ENCODE results near the gene DYRK2. TPM values are rescaled to one million over a fixed set of nuclear protein-coding genes. Genes with fewer than 3 reads are reported as not detected.

The DYRK2 gene
- total RNA-seq, 1 donor from 2014 or later, result 89.0 TPM

DNA sequence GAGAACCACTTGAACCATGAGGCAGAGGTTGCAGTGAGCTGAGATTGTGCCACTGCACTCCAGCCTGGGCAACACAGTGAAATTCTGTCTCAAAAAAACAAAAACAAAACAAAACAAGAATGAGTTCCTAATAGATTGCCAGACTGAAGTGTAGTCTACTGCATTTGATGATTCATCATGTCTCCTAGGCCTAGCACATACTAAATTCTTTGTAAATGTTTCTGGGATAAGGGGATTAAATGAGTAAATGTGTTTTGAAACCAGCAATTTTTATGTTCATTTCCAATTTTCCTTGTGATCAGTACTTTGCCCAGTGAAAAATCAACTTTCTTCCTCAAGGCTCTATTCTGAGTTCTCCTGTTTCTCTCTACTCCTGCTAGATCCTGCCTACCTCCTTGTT lies 2.9 kb upstream of the DYRK2 start:
- DNase-seq (ENCODE audit: low read depth), result peak; percentile 57

DNA sequence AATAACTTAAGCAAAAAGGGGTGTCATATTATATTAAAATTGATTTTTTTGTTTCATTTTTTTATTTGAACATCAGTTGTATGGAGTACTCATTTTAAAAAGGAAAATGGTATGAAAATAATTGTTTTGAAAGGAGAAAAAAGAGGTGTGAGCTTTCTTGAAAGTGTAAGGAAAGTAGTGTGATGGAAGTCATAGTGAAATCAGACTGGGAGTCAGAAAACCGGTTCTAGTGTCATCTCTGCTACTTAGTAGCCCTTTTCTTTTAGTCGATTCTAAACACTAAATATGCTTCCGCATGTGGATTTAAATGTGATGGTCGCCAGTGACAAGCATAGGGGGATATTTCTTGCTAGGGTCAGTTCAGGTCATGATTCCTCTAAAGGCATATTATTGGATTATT lies 1.8 kb upstream of the DYRK2 start:
- DNase-seq (ENCODE audit: low read depth), result no peak

DNA sequence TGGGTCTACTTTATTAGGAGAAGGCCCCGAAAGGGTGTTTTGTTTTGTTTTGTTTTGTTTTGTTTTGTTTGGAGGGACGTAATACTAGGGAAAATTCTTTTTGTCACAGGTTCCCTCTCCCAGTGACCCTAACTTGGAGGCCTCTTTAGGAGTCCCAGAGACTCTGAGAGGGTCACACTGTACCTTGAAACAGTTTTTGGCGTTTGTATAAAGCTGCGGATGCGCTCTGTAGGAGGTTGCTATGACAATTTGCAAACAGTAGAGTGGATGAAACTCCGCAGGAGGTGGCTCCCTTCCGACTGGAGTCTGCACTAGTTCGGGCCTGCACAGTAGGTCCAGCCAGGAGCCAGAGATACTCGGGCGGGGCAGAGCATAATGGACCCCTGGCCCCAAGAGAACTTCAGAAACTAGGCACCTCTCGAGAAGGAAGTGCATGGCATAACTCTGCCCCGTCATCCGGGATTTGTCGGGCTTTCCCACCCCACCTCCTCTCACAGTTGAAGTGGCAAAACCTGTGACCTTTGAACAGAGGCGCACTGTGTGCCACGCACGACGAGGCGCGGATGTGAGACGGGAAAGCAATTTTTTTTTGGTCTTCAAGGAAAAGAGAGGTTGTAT lies 1.3 kb upstream of the DYRK2 start:
- no peak for DNase-seq (ENCODE audit: low read depth)

- DNase-seq (ENCODE audit: low read depth), result peak; percentile 97
Observed at GRCh38 chr12:67647799-67648520, 585 bp upstream of the DYRK2 start.

DNA sequence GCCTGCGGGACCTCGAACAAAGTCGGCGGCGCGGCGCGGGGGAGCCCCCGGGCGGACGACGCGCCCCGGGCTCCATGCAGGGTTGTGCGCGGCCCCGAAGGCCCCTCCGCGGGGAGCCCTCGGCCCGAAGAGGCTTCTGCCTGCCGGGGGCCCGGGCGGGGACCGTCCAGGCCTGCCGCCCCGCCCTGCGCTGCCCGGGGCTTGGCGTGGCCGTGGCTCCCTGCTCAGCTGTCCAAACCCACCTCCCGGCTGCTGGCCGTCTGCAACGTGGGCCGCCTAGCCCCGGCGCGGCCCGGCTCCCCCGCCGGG lies 670 bp downstream of the DYRK2 start:
- no peak for DNase-seq (ENCODE audit: low read depth)

DNA sequence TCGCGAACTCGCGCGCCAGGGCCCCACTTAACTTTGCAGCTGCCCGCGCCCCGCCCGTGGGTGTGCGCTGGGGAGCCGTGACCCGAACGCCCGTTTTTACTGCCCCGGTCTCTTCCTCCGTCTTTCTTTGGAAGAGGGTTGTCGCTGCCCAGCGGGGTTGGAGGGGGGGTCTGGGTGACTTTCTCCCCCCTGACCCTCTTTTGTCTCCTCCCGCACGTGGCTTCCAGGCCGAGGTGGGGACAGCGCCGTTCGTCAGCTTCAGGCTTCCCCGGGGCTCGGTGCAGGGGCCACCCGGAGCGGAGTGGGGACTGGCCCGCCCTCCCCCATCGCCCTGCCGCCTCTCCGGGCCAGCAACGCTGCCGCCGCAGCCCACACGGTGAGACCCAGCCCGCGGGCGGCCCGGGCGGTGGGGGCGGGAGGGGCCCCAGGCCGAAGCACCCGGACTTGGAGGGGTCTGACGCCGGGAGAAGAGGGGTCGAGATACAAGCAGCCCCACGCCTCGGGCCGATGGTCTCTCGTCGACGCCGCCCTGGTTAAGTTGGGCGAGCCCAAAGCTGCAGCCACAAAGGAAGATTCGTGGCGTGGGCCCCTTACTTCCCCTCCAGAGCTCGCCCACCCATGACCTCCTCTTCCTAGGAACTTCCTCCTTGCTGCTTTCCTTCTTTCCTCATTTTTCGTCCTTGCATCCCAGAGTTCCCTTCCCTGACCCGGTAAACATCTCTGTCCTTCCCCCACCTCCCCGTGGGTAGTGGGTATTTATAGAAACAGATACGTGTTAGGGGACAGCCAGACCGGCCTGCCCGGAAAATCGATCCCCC lies 1.2 kb downstream of the DYRK2 start:
- DNase-seq (ENCODE audit: low read depth), result peak; percentile 70

DNA sequence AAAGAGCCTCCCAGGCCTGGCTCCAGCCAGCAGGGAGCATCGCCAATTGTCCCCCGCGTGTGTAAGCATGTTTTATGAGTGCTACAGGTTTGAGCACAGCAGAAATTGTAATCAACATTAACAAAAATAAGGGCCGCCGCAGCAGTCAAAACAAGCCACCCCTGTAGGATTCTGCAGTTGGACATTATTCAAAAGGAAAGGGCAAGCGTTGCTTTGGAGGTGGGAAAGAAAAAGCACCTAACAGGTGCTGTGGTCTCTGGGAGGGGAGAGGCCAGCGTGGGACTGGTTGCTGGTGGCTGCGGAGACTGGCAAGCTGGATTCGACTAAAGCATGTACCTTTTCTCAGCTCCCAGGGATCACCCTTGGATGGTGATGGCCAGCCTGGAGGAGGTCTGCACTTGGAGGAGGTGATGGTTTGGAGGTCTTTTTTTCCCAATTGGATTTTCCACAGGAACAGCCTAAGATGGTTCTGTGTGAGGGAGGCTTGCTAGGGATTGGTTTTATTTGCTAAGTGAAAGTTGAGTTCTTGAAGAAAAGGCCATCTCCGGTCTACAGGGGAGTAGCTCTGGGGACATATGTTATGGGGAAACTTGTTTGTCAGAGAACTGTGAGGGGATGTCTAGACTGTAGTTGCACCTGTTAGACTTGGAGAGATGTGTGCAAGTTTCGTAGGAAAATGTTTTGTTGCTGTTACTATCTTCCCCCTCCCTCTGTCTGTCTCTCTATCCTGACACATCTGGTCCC lies 2.0 kb downstream of the DYRK2 start:
- peak; percentile 66 for DNase-seq (ENCODE audit: low read depth)

DNA sequence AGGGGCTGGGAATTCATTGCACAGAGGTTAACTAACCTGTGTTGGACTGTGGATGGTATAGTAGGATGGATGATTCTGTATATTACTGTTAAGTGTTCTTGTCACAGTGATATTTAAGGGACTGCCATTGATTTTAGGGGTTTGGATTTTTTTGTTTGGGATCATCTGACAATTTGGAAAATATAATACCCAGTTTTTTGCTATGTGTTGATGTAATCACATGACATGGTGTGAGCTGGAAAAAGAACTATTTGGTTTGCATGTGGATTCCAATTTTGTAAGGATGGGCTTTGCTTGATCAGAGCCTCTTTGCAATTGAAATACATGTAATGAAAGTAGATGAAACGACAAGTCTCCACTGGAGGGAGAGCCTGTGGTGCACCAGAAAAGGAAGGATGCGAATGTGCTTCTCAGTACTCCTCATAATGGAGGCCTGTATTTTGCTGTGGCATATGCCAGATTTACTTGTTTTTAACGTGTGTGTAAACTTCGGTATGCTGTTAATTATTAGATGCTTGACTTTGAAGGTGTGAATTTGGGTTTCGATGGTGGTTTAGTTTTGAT lies 2.7 kb downstream of the DYRK2 start:
- peak; percentile 56 for DNase-seq (ENCODE audit: low read depth)

DNA sequence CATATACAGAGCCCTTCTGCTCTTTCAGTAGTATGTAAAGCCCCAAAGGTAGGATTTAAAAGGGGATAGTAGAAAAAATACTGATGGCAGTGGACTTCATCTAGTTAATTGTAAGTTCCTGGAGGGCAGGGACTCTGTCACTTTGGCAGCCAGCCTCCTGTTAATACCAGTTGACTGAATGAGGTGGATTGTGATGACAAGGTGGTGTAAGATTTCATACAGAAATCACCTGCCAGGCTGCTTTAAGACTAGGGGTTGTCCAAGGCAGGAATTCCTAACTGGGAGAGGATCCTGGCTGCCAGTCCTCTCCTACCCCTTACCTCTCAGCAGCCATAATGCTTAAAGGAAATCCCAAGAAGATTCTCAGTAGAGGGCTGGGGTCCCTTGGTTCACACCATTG lies 7.3 kb downstream of the DYRK2 start:
- DNase-seq (ENCODE audit: low read depth), result no peak

GRCh38 chr12:67656251-67656650 lies 7.7 kb downstream of the DYRK2 start:
- DNase-seq (ENCODE audit: low read depth), result no peak

GRCh38 chr12:67658486-67658885 lies 9.9 kb downstream of the DYRK2 start:
- DNase-seq (ENCODE audit: low read depth), result no peak

DNA sequence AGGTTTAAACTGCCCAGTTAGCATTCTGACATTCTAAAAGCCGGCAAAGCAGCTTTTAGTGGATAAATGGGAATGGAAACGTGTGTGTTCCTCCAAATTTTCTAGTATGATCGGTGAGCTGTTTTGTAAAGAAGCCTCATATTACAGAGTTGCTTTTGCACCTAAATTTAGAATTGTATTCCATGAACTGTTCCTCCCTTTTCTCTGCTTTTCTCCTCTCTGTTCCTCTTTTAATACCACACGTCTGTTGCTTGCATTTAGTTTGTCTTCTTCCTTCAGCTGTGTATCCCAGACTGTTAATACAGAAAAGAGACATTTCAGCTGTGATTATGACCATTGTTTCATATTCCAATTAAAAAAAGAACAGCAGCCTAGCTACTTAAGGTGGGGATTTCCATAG lies 10.7 kb downstream of the DYRK2 start:
- no peak for DNase-seq (ENCODE audit: low read depth)

DNA sequence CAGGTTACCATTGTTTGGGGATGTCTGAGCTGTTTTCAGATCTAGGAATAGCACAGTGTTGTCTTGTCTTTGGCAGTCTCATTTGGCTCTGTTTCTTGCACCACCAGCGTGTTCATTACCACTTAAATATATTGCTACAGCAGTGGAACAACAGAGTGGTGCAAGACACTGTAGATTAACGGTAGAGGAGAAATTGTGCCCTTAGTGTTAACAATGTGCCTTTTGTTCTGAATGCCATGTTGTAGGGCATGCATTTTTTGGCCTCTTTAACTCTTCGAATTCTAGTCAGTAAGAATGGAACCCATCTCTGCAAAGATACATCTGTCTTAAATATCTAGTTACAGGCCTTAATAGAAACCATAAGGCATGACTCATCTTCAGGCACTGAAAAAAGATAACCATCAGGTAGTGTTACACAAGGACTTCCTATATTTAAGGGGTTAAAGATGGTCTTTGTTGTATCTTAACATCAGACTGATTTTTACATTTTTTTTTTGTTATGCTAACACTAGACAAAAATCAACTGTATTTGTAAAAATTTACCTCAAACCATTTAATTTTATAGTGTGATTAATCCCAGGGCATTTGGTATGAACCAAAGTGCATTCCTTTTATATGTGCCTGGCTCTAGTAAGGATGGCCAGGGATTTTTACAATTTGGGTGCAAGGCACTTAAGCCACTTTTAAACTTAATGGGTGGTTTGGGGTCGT lies 12.9 kb downstream of the DYRK2 start:
- DNase-seq (ENCODE audit: low read depth), result peak; percentile 63

- peak; percentile 63 for DNase-seq (ENCODE audit: low read depth)
Observed at GRCh38 chr12:67662910-67663538, 14.5 kb downstream of the DYRK2 start.

GRCh38 chr12:67664171-67664570 lies 15.6 kb downstream of the DYRK2 start:
- no peak for DNase-seq (ENCODE audit: low read depth)

DNA sequence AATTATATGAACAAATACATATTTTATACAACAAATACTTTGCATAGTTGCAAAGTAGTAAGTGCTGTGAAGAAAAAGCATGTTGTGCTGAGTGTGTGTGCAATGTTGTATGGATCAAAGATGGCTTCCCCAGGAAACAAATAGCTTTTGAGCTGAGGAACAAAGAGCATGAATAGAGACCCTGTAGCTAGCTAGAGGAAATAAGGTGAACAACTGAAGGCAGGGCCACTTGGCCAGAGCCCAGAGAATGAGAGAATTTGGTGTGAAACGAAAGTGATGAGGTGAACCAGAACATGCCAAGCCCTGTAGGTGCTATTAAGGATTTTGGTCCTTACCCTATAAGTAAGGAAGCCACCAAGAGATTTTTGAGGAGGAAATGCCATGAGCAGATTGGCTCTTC lies 17.1 kb downstream of the DYRK2 start:
- DNase-seq (ENCODE audit: low read depth), result no peak

- DNase-seq (ENCODE audit: low read depth), result no peak
Observed at GRCh38 chr12:67666605-67667004, 18.1 kb downstream of the DYRK2 start.

GRCh38 chr12:67667276-67668073 lies 18.9 kb downstream of the DYRK2 start:
- peak; percentile 65 for DNase-seq (ENCODE audit: low read depth)

- DNase-seq (ENCODE audit: low read depth), result no peak
Observed at GRCh38 chr12:67669217-67669933, 20.8 kb downstream of the DYRK2 start.

All from myocyte (in vitro differentiated cells).